ENCODE data around the gene PHACTR1.

DNA sequence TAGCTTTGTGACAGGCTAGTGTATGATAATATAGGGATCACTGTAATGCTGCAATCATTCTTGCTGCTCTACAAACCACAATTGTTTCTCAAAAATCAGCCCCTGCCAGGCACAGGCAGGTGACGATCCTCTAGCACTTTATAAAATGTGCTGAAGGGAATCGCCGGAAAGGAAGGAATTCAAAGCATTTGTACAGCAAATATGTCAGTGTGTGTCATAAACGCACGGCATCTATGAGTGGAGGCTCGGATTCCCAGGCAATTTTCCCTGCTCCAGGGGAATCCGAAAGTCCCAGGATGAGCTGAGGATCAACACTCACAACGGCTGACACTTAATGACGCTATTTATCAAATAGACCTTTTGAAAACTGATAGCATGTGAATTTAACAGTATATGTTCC, 1.4 kb downstream of the PHACTR1 start:
- TF ChIP-seq POLR2AphosphoS5 (IDR thresholded peaks at IDR 0.05; ENCODE audit: borderline replicate concordance, low read depth, low read length) = no peak
- TF ChIP-seq FOXP2 (optimal IDR thresholded peaks at IDR 0.05; ENCODE audit: control extremely low read depth, extremely low read length, insufficient read depth) = no peak

Data from SK-N-MC (cell line).